NCI-H2081 treated with DMSO at 0.1 percent for 48 hours (cell line): Measurements from ENCODE around the gene WNT5A.

Experiments
- DNase-seq: peaks from one replicate; lab custom pipeline; 2025; lab: John Stamatoyannopoulos, UW

The WNT5A gene

GRCh38 chr3:55486857-55487380, at the start of gene WNT5A:
TSS of gene WNT5A (minus strand) at chr3:55487306. CDS start at chr3:55486985, 321 bp downstream.
- DNase-seq = no peak

GRCh38 chr3:55534876-55535275, 47.8 kb upstream of the WNT5A start:
- DNase-seq = no peak

GRCh38 chr3:55532806-55533205, 45.7 kb upstream of the WNT5A start:
- DNase-seq = no peak

GRCh38 chr3:55531321-55531720, 44.2 kb upstream of the WNT5A start:
- no peak for DNase-seq

GRCh38 chr3:55527361-55527760, 40.3 kb upstream of the WNT5A start:
- DNase-seq = no peak

GRCh38 chr3:55526332-55527030, 39.4 kb upstream of the WNT5A start:
- no peak for DNase-seq

- DNase-seq = no peak
Measured at GRCh38 chr3:55525436-55525835, 38.3 kb upstream of the WNT5A start.

- no peak for DNase-seq
Measured at GRCh38 chr3:55524565-55525244, 37.6 kb upstream of the WNT5A start.

- DNase-seq = no peak
Measured at GRCh38 chr3:55523471-55523870, 36.4 kb upstream of the WNT5A start.

GRCh38 chr3:55521738-55522421, 34.8 kb upstream of the WNT5A start:
- DNase-seq = no peak

GRCh38 chr3:55521064-55521737, 34.1 kb upstream of the WNT5A start:
- DNase-seq = no peak

- no peak for DNase-seq
Measured at GRCh38 chr3:55519019-55519418, 31.9 kb upstream of the WNT5A start.

GRCh38 chr3:55518451-55518850, 31.3 kb upstream of the WNT5A start:
- no peak for DNase-seq

GRCh38 chr3:55516392-55517030, 29.4 kb upstream of the WNT5A start:
- DNase-seq = no peak

- DNase-seq = no peak
Measured at GRCh38 chr3:55515550-55516246, 28.6 kb upstream of the WNT5A start.

- DNase-seq = no peak
Measured at GRCh38 chr3:55514962-55515361, 27.9 kb upstream of the WNT5A start.

GRCh38 chr3:55512571-55513343, 25.7 kb upstream of the WNT5A start:
- no peak for DNase-seq

- no peak for DNase-seq
Measured at GRCh38 chr3:55511895-55512570, 24.9 kb upstream of the WNT5A start.

GRCh38 chr3:55508335-55508734, 21.2 kb upstream of the WNT5A start:
- no peak for DNase-seq

- DNase-seq = no peak
Measured at GRCh38 chr3:55507808-55508207, 20.7 kb upstream of the WNT5A start.
